ENCODE data around the gene FUT8. TPM values are rescaled to one million over a fixed set of nuclear protein-coding genes. Genes with fewer than 3 reads are reported as not detected.
A peak's percentile ranks its signal among the peaks of the same experiment; 100 is the strongest.

FUT8 gene
- total RNA-seq, 6 experiments from 2014 or later = 59.5 to 70.4 (median 63.8) TPM

DNA sequence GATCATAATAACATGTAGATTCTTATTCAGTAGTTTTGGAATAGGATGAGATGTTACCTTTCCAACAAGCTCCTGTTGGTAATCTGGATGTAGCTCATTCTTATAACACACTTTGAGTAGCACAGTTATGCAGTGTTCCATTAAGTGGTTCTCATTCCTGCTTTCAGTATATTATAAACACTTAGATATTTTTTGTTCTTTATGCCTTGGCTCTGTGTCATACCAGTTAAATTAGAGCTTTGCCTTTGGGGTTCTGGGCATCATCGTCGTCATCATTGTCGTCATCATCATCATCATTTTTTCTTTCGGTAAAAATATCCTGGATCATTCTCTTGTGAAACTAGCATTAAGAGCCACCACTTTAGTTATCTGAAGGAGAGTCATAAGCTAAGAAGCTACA, 87.5 kb downstream of the FUT8 start:
- Mint-ChIP-seq H3K4me3 (no peak overlapping the region), H3K27me3 (ENCODE audit: insufficient read depth) (no peaks in the 10 kb centered on the region; the same call in 1 of the 2 replicates), H3K27ac (no peak overlapping the region), H3K36me3 (ENCODE audit: low read depth) (peaks cover 12% of the 10 kb centered on the region), H3K9me3 (peaks cover 7% of the 10 kb centered on the region), H3K4me1 (ENCODE audit: low read depth) (peaks cover 39% of the 10 kb centered on the region)
- no peak for TF ChIP-seq CTCF (IDR thresholded peaks at IDR 0.05)
- no peak for DNase-seq

GRCh38 chr14:65501328-65501727, 88.8 kb downstream of the FUT8 start:
- peak; percentile 30; the same call in 1 of the 2 replicates for TF ChIP-seq CTCF (IDR thresholded peaks at IDR 0.05)
- Mint-ChIP-seq H3K27me3 (ENCODE audit: insufficient read depth) (no peaks in the 10 kb centered on the region; the same call in 1 of the 2 replicates), H3K9me3 (peaks cover 5% of the 10 kb centered on the region), H3K4me3 (no peak overlapping the region), H3K4me1 (ENCODE audit: low read depth) (peaks cover 37% of the 10 kb centered on the region), H3K27ac (no peak overlapping the region; the same call in 1 of the 2 replicates), H3K36me3 (ENCODE audit: low read depth) (peaks cover 6% of the 10 kb centered on the region)
- no peak for DNase-seq

DNA sequence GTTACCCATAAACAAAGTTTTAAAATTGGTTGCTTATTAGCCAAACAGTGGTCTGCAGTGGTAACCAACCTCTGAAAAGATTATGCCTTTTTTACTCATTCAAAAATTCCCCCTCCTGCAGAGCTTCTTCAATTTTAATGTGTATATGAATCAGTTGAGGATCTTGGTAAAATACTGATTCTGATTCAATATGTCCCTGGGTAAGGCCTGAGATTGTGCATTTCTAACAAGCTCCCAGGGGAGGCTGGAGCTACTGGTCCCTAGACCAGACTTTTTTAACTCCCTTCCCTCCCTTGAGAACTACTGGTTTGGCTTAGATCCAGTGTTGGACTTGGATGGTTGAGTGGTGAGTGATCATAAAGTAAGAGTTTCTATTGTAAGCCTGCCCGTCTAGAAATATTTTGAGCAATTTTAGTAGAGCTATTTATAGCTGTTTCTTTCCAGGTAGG, 90.2 kb downstream of the FUT8 start:
- H3K4me3 Mint-ChIP-seq = no peak overlapping the region
- H3K9me3 Mint-ChIP-seq = no peaks in the 10 kb centered on the region
- no peak for TF ChIP-seq CTCF (IDR thresholded peaks at IDR 0.05)
- H3K27me3 Mint-ChIP-seq (ENCODE audit: insufficient read depth) = no peaks in the 10 kb centered on the region
- H3K36me3 Mint-ChIP-seq (ENCODE audit: low read depth) = peaks cover 12% of the 10 kb centered on the region
- peak; percentile 57 for DNase-seq
- H3K4me1 Mint-ChIP-seq (ENCODE audit: low read depth) = peaks cover 27% of the 10 kb centered on the region
- H3K27ac Mint-ChIP-seq = peak overlapping the region; percentile 35

GRCh38 chr14:65503771-65504170, 91.2 kb downstream of the FUT8 start:
- H3K27me3 Mint-ChIP-seq (ENCODE audit: insufficient read depth) = peaks cover 2% of the 10 kb centered on the region; the same call in 1 of the 2 replicates

GRCh38 chr14:65506801-65507200, 94.3 kb downstream of the FUT8 start:
- Mint-ChIP-seq H3K9me3 (peaks cover 11% of the 10 kb centered on the region), H3K27ac (no peak overlapping the region), H3K4me3 (no peak overlapping the region), H3K36me3 (ENCODE audit: low read depth) (peaks cover 29% of the 10 kb centered on the region), H3K27me3 (ENCODE audit: insufficient read depth) (peaks cover 2% of the 10 kb centered on the region; the same call in 1 of the 2 replicates), H3K4me1 (ENCODE audit: low read depth) (peaks cover 15% of the 10 kb centered on the region)
- no peak for DNase-seq
- TF ChIP-seq CTCF (IDR thresholded peaks at IDR 0.05) = no peak

More at GRCh38 chr14:65503771-65504170, 91.2 kb downstream of the FUT8 start:
- Mint-ChIP-seq H3K27ac (no peak overlapping the region), H3K4me3 (no peak overlapping the region), H3K36me3 (ENCODE audit: low read depth) (peaks cover 16% of the 10 kb centered on the region), H3K9me3 (peaks cover 2% of the 10 kb centered on the region), H3K4me1 (ENCODE audit: low read depth) (peaks cover 16% of the 10 kb centered on the region)
- no peak for DNase-seq
- TF ChIP-seq CTCF (IDR thresholded peaks at IDR 0.05) = no peak

Data from HFFc6 (cell line).